ENCODE data around the gene RSPH10B.
"Not testable (repeated sequence)": the region's sequence is repeated elsewhere in the genome, so short reads cannot be mapped to it uniquely, and the experiment has no call there.

DNA sequence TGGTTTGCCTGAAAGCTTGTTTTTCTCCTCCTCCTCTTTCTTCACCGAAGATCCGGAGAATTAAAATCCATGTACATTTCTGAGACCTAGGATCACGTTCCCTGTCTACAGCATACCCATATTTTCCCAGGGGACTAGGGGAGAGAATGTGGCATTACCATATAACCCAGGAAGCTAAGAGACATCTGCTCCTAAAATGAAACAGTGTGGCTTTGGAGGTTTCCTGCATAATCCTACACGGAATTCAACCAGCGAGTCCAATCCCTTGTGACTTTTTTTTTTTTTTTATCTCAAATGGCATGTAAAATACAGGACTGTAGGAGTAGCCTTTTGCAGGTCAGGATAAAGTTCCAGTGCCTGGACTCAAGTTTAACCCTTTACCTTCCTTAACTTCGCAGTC lies 61.7 kb downstream of the RSPH10B start:
- TF ChIP-seq, protein P1, sequence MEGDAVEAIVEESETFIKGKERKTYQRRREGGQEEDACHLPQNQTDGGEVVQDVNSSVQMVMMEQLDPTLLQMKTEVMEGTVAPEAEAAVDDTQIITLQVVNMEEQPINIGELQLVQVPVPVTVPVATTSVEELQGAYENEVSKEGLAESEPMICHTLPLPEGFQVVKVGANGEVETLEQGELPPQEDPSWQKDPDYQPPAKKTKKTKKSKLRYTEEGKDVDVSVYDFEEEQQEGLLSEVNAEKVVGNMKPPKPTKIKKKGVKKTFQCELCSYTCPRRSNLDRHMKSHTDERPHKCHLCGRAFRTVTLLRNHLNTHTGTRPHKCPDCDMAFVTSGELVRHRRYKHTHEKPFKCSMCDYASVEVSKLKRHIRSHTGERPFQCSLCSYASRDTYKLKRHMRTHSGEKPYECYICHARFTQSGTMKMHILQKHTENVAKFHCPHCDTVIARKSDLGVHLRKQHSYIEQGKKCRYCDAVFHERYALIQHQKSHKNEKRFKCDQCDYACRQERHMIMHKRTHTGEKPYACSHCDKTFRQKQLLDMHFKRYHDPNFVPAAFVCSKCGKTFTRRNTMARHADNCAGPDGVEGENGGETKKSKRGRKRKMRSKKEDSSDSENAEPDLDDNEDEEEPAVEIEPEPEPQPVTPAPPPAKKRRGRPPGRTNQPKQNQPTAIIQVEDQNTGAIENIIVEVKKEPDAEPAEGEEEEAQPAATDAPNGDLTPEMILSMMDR (IDR thresholded peaks at IDR 0.05; ENCODE audit: low read depth, low read length), result not testable (repeated sequence)
- not testable (repeated sequence) for TF ChIP-seq POLR2A (IDR thresholded peaks at IDR 0.05; ENCODE audit: extremely low read depth, insufficient read length); MAX (IDR thresholded peaks at IDR 0.05; ENCODE audit: low read depth, low read length); MYC (IDR thresholded peaks at IDR 0.05; ENCODE audit: low read depth, low read length)
